ENCODE measurements around the gene MYH3.
A peak's percentile ranks its signal among the peaks of the same experiment; 100 is the strongest.

Gene MYH3

GRCh38 chr17:10648381-10648780, 8.7 kb downstream of the MYH3 start:
- DNase-seq, result no peak

GRCh38 chr17:10646392-10646990, 10.6 kb downstream of the MYH3 start:
- peak; percentile 33 for DNase-seq

- DNase-seq, result no peak
Measured at GRCh38 chr17:10640475-10640874, 16.6 kb downstream of the MYH3 start.

GRCh38 chr17:10638151-10638550, 19.0 kb downstream of the MYH3 start:
- DNase-seq, result no peak

GRCh38 chr17:10635290-10635689, 21.8 kb downstream of the MYH3 start:
- no peak for DNase-seq

- no peak for DNase-seq
Measured at GRCh38 chr17:10633738-10634379, 23.2 kb downstream of the MYH3 start.

- DNase-seq, result no peak
Measured at GRCh38 chr17:10631701-10632100, 25.4 kb downstream of the MYH3 start.

GRCh38 chr17:10631048-10631700, 25.9 kb downstream of the MYH3 start:
- DNase-seq, result no peak

GRCh38 chr17:10629706-10630105, 27.4 kb downstream of the MYH3 start:
- DNase-seq, result no peak

GRCh38 chr17:10628756-10629155, 28.4 kb downstream of the MYH3 start:
- DNase-seq, result no peak

GRCh38 chr17:10626390-10626789, 30.7 kb downstream of the MYH3 start:
- DNase-seq, result no peak

- no peak for DNase-seq
Measured at GRCh38 chr17:10624969-10625368, 32.1 kb downstream of the MYH3 start.

GRCh38 chr17:10623737-10624338, 33.3 kb downstream of the MYH3 start:
- DNase-seq, result no peak

GRCh38 chr17:10622617-10623485, 34.3 kb downstream of the MYH3 start:
- DNase-seq, result no peak

GRCh38 chr17:10621397-10621796, 35.7 kb downstream of the MYH3 start:
- no peak for DNase-seq

- DNase-seq, result no peak
Measured at GRCh38 chr17:10620823-10621222, 36.3 kb downstream of the MYH3 start.

GRCh38 chr17:10618202-10618635, 38.9 kb downstream of the MYH3 start:
- DNase-seq, result peak; percentile 64

GRCh38 chr17:10617120-10617505, 40.0 kb downstream of the MYH3 start:
- no peak for DNase-seq

GRCh38 chr17:10616502-10617119, 40.5 kb downstream of the MYH3 start:
- peak; percentile 4 for DNase-seq

GRCh38 chr17:10614536-10615155, 42.5 kb downstream of the MYH3 start:
- peak; percentile 17 for DNase-seq

GRCh38 chr17:10613775-10614513, 43.2 kb downstream of the MYH3 start:
- DNase-seq, result no peak

All from GDM1 (cell line).